Sigmoid colon (tissue), 4 donors: ENCODE measurements around the gene LRRC56.

Source experiments
- CTCF ChIP-seq, 4 experiments: fragments of 450-650 bp in 3 of 4; fragments of 200-600 bp in 1 of 4; IDR thresholded peaks; one replicate each; pipeline ENCODE4 v1.5.1; 2016 to 2019; ENCODE audit warnings: antibody characterized with exemption in 4 of 4, mild to moderate bottlenecking in 3 of 4, moderate library complexity in 2 of 4
- EP300 ChIP-seq, 4 donors: sonication (generic); formaldehyde crosslinking; IDR thresholded peaks; one replicate each; pipeline ENCODE4 v1.6.1; 2017; ENCODE audit warnings: antibody characterized with exemption in 4 of 4
- POLR2A ChIP-seq, 2 donors: fragments of 450-650 bp; IDR thresholded peaks; one replicate each; pipeline ENCODE4 v1.6.1; 2016; ENCODE audit warnings: antibody characterized with exemption in 2 of 2, mild to moderate bottlenecking in 2 of 2, moderate library complexity in 2 of 2
- POLR2AphosphoS5 ChIP-seq, 4 donors: sonication (generic); formaldehyde crosslinking; IDR thresholded peaks; one replicate each; pipeline ENCODE4 v1.6.1; 2017; ENCODE audit warnings: antibody characterized with exemption in 4 of 4

DNA sequence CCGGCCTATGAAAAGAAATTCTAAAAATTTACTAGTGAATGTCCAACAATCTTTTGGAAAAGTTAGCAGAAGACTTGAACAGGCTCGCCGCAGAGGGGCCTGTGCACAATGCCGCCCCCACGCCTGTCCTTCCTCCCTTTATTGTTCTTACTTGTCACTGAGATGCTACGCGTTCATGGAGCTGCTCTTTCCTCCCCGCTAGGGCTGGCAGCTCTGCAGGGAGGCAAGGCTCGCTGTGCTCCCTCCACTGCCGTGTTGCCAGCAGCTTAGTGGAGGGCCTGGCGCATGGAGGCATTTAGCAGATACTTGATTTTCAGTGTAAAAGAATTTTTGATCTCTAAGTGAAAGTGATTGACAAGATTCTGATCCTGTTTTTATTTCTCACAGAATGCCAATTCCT lies 53.7 kb downstream of the LRRC56 start:
- TF ChIP-seq CTCF (IDR thresholded peaks at IDR 0.05) (no peak), POLR2AphosphoS5 (IDR thresholded peaks at IDR 0.05) (no peak), POLR2A (IDR thresholded peaks at IDR 0.05) (no peak), EP300 (IDR thresholded peaks at IDR 0.05) (no peak)
